Small intestine (tissue), 16 donors: ENCODE measurements around the gene RGS8. TPM values are rescaled to one million over a fixed set of nuclear protein-coding genes. Genes with fewer than 3 reads are reported as not detected.

ENCODE experiments used
- DNase-seq, 2 donors: peaks; one replicate each; pipeline versions ENCODE4 v3.0.0 to v3.0.0-alpha.2; 2013
- FAIRE-seq: peaks from 2 replicates; lab custom pipeline; 2012; peaks lifted over from hg19 to GRCh38; lab: Jason Lieb, UNC
- H3K27ac ChIP-seq, 3 donors: one replicate each; pipeline ENCODE4 v1.5.1; 2013; ENCODE audit warnings: low read length in 2 of 3, mild to moderate bottlenecking in 2 of 3, control low read depth in 1 of 3, inconsistent platforms in 1 of 3, low read depth in 1 of 3, moderate library complexity in 1 of 3
- H3K27me3 ChIP-seq, 3 donors: one replicate each; pipeline ENCODE4 v1.6.1; 2013; ENCODE audit warnings: low read length in 3 of 3, inconsistent platforms in 1 of 3; ENCODE audit not compliant: control insufficient read depth in 3 of 3, insufficient read depth in 3 of 3
- H3K36me3 ChIP-seq, 3 donors: one replicate each; pipeline ENCODE4 v1.6.1; 2013; ENCODE audit warnings: low read length in 3 of 3, inconsistent platforms in 1 of 3, low read depth in 1 of 3, mild to moderate bottlenecking in 1 of 3, moderate library complexity in 1 of 3; ENCODE audit not compliant: control insufficient read depth in 3 of 3, insufficient read depth in 2 of 3
- H3K4me1 ChIP-seq, 3 donors: one replicate each; pipeline ENCODE4 v1.6.1; 2013; ENCODE audit warnings: low read length in 2 of 3, inconsistent platforms in 1 of 3, low read depth in 1 of 3, mild to moderate bottlenecking in 1 of 3, moderate library complexity in 1 of 3; ENCODE audit not compliant: control insufficient read depth in 3 of 3, insufficient read depth in 2 of 3
- H3K4me3 ChIP-seq, 3 donors: one replicate each; pipeline ENCODE4 v1.5.1; 2013; ENCODE audit warnings: low read length in 3 of 3, control low read depth in 1 of 3, inconsistent platforms in 1 of 3, low read depth in 1 of 3, mild to moderate bottlenecking in 1 of 3, moderate library complexity in 1 of 3
- H3K9me3 ChIP-seq, 2 donors: one replicate each; pipeline ENCODE4 v1.6.1; 2013; ENCODE audit warnings: low read depth in 1 of 2, low read length in 1 of 2; ENCODE audit not compliant: control insufficient read depth in 2 of 2, insufficient read depth in 1 of 2
- WGBS, 3 donors: extraction: QIAGEN DNeasy Blood & Tissue Kit; methylation state at CpG; one replicate each; pipeline ENCODE4 v1.1.7; 2013; 5-methylcytosine and 5-hydroxymethylcytosine counted together
- long read RNA-seq, 10 donors: transcript quantifications; one replicate each; lab custom pipeline, GENCODE V29; 2026
- polyA plus RNA-seq, 4 donors: library from polyadenylated mRNA; stranded (reverse) in 3 of 4; unstranded in 1 of 4; fragments of 200-250 nt in 3 of 4; fragments of 120-200 nt in 1 of 4; gene quantifications; one replicate each; pipeline versions ENCODE4 v1.2.1 to v1.2.3, GENCODE V29; 2013
- donor health status: healthy with polysubstance abuse.
- donor health status: control.
- donor health status: control.
- donor health status: Bipolar disorder and iron deficiency.
- donor health status: healthy.

RGS8 gene, protein sequence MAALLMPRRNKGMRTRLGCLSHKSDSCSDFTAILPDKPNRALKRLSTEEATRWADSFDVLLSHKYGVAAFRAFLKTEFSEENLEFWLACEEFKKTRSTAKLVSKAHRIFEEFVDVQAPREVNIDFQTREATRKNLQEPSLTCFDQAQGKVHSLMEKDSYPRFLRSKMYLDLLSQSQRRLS
- polyA plus RNA-seq: under 1 TPM in 2 of 4 donors, not detected in 2; 0.01 TPM
- long read RNA-seq, donor 1: 0 reads
- long read RNA-seq, donor 2: 0 reads
- long read RNA-seq, donor 3: 0 reads
- long read RNA-seq, donor 4: 0 reads
- long read RNA-seq, donor 5: 0 reads
- long read RNA-seq, donor 6: 0 reads
- long read RNA-seq, donor 7: 0 reads
- long read RNA-seq, donor 8: 0 reads
- long read RNA-seq, donor 9: 0 reads
- long read RNA-seq, donor 10: 0 reads

DNA sequence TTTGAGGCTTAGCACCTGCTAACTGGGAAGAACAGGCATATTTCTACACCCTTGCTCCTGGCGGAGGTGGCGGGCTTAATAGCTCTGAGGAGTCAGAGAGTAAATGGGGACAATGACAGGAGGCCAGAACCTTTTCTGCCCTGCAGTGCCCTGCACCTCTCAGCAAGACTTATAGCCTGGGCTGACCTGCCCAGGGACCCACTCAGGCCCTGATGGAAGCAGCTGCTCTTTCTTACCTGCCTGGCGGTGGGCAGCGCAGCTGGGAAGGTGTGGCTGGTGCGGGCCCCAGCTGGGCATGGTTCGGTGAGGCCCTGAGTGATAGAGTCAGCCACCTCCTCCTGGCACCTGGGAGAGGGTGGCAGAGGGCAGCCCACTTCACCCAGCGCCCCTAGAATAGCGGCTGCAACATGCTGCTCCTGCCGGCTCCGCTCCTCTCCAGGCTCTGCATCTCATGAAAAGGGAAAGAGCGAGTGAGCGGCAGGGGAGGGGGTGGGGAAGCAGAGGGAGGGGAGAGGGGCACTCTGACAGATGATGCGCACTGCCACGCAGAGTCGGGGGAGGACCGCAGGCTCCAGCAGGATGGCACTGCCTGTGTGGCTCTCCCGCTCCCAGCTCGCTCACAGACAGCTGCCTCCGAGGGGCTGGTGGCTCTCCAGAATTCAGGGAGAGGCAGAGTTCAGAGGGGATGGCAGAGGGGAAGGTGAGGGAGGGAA lies at the start of gene RGS8:
Gene RGS8, minus strand, starts transcription at position 472 of the 713 bp plus-strand sequence. CDS start 14,938 bp downstream, outside the sequence.
- Histone ChIP-seq H3K4me3 (no peak within 1 kb of the TSS), H3K9me3 (no peaks in the 10 kb centered on the region), H3K4me1 (peaks cover 0 to 5% (median 3%) of the 10 kb centered on the region in 3 donors), H3K27me3 (peaks cover 0 to 7% (median 0%) of the 10 kb centered on the region in 3 donors), H3K36me3 (no peaks in the 10 kb centered on the region), H3K27ac (no peak within 1 kb of the TSS)
- no peak for DNase-seq
- WGBS, 3 donors: 61 to 76% (median 75%) methylated on average over 18 to 19 of the region's 19 CpGs
- no peak for FAIRE-seq

DNA sequence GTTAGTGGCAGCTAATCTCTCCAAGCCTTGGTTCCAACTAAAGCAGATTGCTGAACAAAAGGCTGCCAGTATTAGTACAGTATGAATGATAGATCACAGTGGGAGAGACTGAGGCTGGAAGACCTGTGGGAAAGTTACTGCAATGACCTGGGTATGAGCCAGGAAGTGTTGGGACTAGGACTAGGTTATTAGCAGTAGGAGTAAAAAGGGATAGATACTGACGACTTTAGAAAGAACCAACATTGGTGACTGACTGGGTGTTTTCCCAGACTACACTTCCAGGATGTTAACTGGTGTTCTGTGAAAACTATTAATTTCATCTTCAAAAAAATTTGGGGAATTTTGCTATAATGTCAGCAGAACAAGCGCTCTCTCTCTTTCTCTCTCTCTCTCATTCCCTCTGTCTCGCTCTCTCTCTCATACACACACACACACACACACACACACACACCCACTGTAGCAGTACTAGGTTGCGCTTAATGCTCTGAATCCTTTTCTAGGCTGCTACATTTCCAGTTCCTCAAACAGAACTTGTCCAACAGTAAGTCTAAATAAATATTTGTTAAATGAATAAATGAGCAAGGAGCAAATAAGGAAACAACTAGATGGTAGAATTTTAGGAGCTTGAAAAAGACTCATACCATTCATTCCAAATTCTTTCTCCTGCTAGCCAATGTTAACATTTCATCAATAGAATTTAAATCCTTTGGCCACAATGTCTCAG lies 47.6 kb upstream of the RGS8 start:
- Histone ChIP-seq H3K9me3 (peaks cover 0 to 3% of the 10 kb centered on the region in 2 donors), H3K4me1 (no peaks in the 10 kb centered on the region), H3K27ac (no peak overlapping the region), H3K36me3 (no peaks in the 10 kb centered on the region), H3K4me3 (no peak overlapping the region), H3K27me3 (no peaks in the 10 kb centered on the region)
- DNase-seq (no peak), FAIRE-seq (no peak)
- WGBS, 3 donors: 59 to 80% (median 63%) methylated on average over 4 of the region's 4 CpGs

GRCh38 chr1:182726912-182727311 lies 42.5 kb upstream of the RGS8 start:
- Histone ChIP-seq H3K27me3 (no peaks in the 10 kb centered on the region), H3K36me3 (no peaks in the 10 kb centered on the region), H3K4me3 (no peak overlapping the region), H3K4me1 (no peaks in the 10 kb centered on the region), H3K27ac (no peak overlapping the region), H3K9me3 (no peaks in the 10 kb centered on the region)
- 73 to 100% (median 85%) methylated on average over 1 of the region's 1 CpG for WGBS, 3 donors
- FAIRE-seq (no peak), DNase-seq (no peak)

- DNase-seq: peak in 1 of 2 donors; percentile 11
- H3K4me1 ChIP-seq: no peaks in the 10 kb centered on the region
- peak overlapping the region in 1 of 3 donors; percentile 25 for H3K27ac ChIP-seq
- no peaks in the 10 kb centered on the region for H3K36me3 ChIP-seq
- WGBS, 3 donors: 63 to 77% (median 73%) methylated on average over 8 of the region's 8 CpGs
- FAIRE-seq: no peak
- H3K4me3 ChIP-seq: no peak overlapping the region
- H3K27me3 ChIP-seq: no peaks in the 10 kb centered on the region
- H3K9me3 ChIP-seq: no peaks in the 10 kb centered on the region
These were observed 41.2 kb upstream of the RGS8 start for GRCh38 chr1:182725259-182726255.

DNA sequence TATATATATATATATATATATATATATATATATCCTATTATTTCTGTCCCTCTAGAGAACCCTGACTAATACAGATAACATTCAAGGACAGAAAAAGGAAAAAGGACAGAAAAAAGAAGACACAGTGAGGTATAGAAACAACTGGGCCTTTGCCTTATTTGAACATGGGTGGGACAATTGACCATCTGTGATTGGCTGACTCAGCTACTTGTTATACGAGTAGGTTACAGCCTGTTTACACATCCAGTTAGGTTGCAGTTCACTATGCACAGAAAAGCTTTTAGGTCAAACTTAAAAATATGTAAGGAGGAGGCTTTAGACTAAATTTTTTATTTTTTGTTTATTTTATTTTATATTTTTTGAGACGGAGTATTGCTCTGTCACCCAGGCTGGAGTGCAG lies 39.8 kb upstream of the RGS8 start:
- Histone ChIP-seq H3K27me3 (no peaks in the 10 kb centered on the region), H3K36me3 (no peaks in the 10 kb centered on the region), H3K9me3 (no peaks in the 10 kb centered on the region), H3K27ac (no peak overlapping the region), H3K4me3 (no peak overlapping the region), H3K4me1 (no peaks in the 10 kb centered on the region)
- whole genome bisulfite sequencing, 3 donors: 66 to 78% (median 74%) methylated on average over 2 of the region's 2 CpGs
- DNase-seq (no peak), FAIRE-seq (no peak)

DNA sequence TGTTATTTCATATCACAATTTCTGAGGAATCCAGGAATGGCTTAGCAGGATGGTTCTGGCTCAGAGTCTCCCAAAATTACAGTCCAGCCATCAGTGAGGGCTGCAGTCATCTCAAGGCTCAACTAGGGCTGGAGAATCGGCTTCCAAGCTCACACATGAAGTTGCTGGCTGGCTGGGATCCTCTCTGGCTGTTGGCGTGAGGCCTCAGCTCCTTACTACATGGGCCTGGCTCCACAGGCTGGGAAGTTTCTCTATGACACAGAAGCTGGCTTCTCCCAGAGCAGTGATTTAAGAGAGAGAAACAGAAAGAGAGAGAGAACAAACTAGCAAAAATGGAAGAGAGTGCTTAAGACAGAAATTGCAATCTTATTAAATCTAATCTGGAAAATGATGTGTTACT lies 38.8 kb upstream of the RGS8 start:
- 66 to 90% (median 89%) methylated on average over 2 of the region's 2 CpGs for WGBS, 3 donors
- no peaks in the 10 kb centered on the region for H3K4me1 ChIP-seq

DNA sequence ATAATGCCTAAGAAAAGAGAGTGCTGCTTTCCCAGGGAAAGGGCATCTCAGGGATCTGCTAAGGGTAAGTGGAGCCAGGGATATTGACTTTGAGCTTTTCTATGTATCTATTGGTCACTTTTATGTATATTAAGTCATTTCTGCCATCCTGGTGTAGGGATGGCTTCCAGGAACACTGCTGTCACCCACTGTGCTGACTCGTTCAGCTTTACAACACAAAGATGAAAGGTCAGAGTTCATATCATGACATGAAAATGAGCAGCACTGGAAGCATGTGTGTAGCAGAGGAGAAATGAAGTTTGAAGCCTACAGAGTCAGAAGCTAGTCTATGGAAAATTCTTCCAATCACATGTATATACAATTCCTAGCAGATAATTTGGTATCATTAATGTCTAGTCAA lies 37.1 kb upstream of the RGS8 start:
- FAIRE-seq (no peak), DNase-seq (no peak)
- no peak overlapping the region for H3K4me3 ChIP-seq
- H3K27ac ChIP-seq: no peak overlapping the region
- H3K9me3 ChIP-seq: no peaks in the 10 kb centered on the region
- peaks cover 0 to 3% (median 0%) of the 10 kb centered on the region in 3 donors for H3K4me1 ChIP-seq
- WGBS, 3 donors: 13 to 42% (median 21%) methylated on average over 1 of the region's 1 CpG
- H3K27me3 ChIP-seq: no peaks in the 10 kb centered on the region
- no peaks in the 10 kb centered on the region for H3K36me3 ChIP-seq

More for the DNA sequence above, 38.8 kb upstream of the RGS8 start:
- FAIRE-seq (no peak), DNase-seq (no peak)
- Histone ChIP-seq H3K4me3 (no peak overlapping the region), H3K27ac (no peak overlapping the region), H3K9me3 (no peaks in the 10 kb centered on the region), H3K36me3 (no peaks in the 10 kb centered on the region), H3K27me3 (no peaks in the 10 kb centered on the region)
